CD4-positive, CD25-positive, alpha-beta regulatory T cell (primary cell): ENCODE measurements around the gene EVC2. TPM values are rescaled to one million over a fixed set of nuclear protein-coding genes. Genes with fewer than 3 reads are reported as not detected.

Experiments
- ATAC-seq, 2 donors: fragments of 150-1000 bp; cut with Tn5 transposase; one replicate each; pipeline ENCODE4 v1.10.0; 2021; ENCODE audit warnings: low read depth in 2 of 2, moderate number of reproducible peaks in 2 of 2, moderate library complexity in 1 of 2
- DNase-seq, 3 donors: peaks; one replicate each; pipeline versions ENCODE4 v3.0.0 to v3.0.0-alpha.2; 2012 to 2022; ENCODE audit warnings: mixed read lengths in 1 of 3
- H3K27ac ChIP-seq: one replicate; pipeline ENCODE4 v1.7.0; 2013; ENCODE audit warnings: mild to moderate bottlenecking, low read length; ENCODE audit not compliant: insufficient read depth, poor library complexity, severe bottlenecking
- H3K27me3 ChIP-seq: one replicate; pipeline ENCODE4 v1.7.0; 2013; ENCODE audit warnings: low read length; ENCODE audit not compliant: control insufficient read depth, insufficient read depth
- H3K36me3 ChIP-seq: one replicate; pipeline ENCODE4 v1.7.0; 2013; ENCODE audit warnings: mild to moderate bottlenecking, low read length, moderate library complexity; ENCODE audit not compliant: control insufficient read depth, insufficient read depth
- H3K4me1 ChIP-seq: 2 replicates; pipeline ENCODE4 v1.7.0; 2013; ENCODE audit warnings: mild to moderate bottlenecking, low read length; ENCODE audit not compliant: insufficient read depth, control insufficient read depth, poor library complexity, severe bottlenecking
- H3K4me3 ChIP-seq: one replicate; pipeline ENCODE4 v1.7.0; 2013; ENCODE audit warnings: low read depth, mild to moderate bottlenecking, low read length, moderate library complexity
- H3K9me3 ChIP-seq, 2 experiments: 1 replicate in 1 of 2; 2 replicates in 1 of 2; pipeline ENCODE4 v1.7.0; 2013; ENCODE audit warnings: low read length in 2 of 2, mild to moderate bottlenecking in 1 of 2, moderate library complexity in 1 of 2; ENCODE audit not compliant: control insufficient read depth in 2 of 2
- H3K27ac Mint-ChIP-seq, 3 donors: one replicate each; pipeline ENCODE4 v1.8.0; 2020 to 2022; ENCODE audit warnings: mild to moderate bottlenecking in 3 of 3, mixed read lengths in 3 of 3, moderate library complexity in 2 of 3
- H3K27me3 Mint-ChIP-seq: one replicate; pipeline ENCODE4 v1.8.0; 2022; ENCODE audit warnings: mild to moderate bottlenecking, mixed read lengths
- H3K36me3 Mint-ChIP-seq: one replicate; pipeline ENCODE4 v1.8.0; 2020; ENCODE audit warnings: mixed read lengths
- H3K4me1 Mint-ChIP-seq, 4 donors: one replicate each; pipeline ENCODE4 v1.8.0; 2020 to 2022; ENCODE audit warnings: mixed read lengths in 4 of 4, mild to moderate bottlenecking in 1 of 4
- H3K4me3 Mint-ChIP-seq, 4 donors: one replicate each; pipeline ENCODE4 v1.8.0; 2020 to 2022; ENCODE audit warnings: mild to moderate bottlenecking in 4 of 4, mixed read lengths in 4 of 4, moderate library complexity in 3 of 4
- H3K9me3 Mint-ChIP-seq, 7 donors: one replicate each; pipeline ENCODE4 v1.8.0; 2020 to 2022; ENCODE audit warnings: mixed read lengths in 7 of 7, mild to moderate bottlenecking in 3 of 7, moderate library complexity in 2 of 7
- polyA plus RNA-seq, 4 donors: library from polyadenylated mRNA; unstranded; fragments of 300-500 nt; fragmentation: Illumina TruSeq; gene quantifications; one replicate each; pipeline ENCODE4 v1.2.3, GENCODE V29; 2021
- total RNA-seq: library from RNA; stranded (reverse); gene quantifications from one replicate; pipeline ENCODE4 v1.2.3, GENCODE V29; 2022

The EVC2 gene
- total and polyA plus RNA-seq, 5 donors from 2014 or later = 0.03 to 3.2 (median 0.85) TPM

- no peak for DNase-seq
- Histone ChIP-seq H3K36me3 (no peaks in the 10 kb centered on the region), H3K4me1 (no peaks in the 10 kb centered on the region), H3K4me3 (no peak overlapping the region), H3K27me3 (no peaks in the 10 kb centered on the region), H3K9me3 (no peaks in the 10 kb centered on the region), H3K27ac (no peak overlapping the region)
- no peaks in the 10 kb centered on the region for H3K36me3 Mint-ChIP-seq
- ATAC-seq = no peak
- no peaks in the 10 kb centered on the region for H3K9me3 Mint-ChIP-seq
- H3K27ac Mint-ChIP-seq = no peak overlapping the region
- no peaks in the 10 kb centered on the region for H3K27me3 Mint-ChIP-seq
- no peak overlapping the region for H3K4me3 Mint-ChIP-seq
- H3K4me1 Mint-ChIP-seq = peaks cover 0 to 4% (median 0%) of the 10 kb centered on the region in 4 donors
Observed at GRCh38 chr4:5685296-5685695, 23.1 kb downstream of the EVC2 start.

GRCh38 chr4:5683566-5683965, 24.8 kb downstream of the EVC2 start:
- Histone ChIP-seq H3K27ac (no peak overlapping the region), H3K4me1 (no peaks in the 10 kb centered on the region), H3K36me3 (no peaks in the 10 kb centered on the region), H3K27me3 (no peaks in the 10 kb centered on the region), H3K4me3 (no peak overlapping the region), H3K9me3 (no peaks in the 10 kb centered on the region)
- DNase-seq (no peak), ATAC-seq (no peak)
- Mint-ChIP-seq H3K4me1 (peaks cover 0 to 4% (median 0%) of the 10 kb centered on the region in 4 donors), H3K27me3 (no peaks in the 10 kb centered on the region), H3K4me3 (no peak overlapping the region), H3K27ac (no peak overlapping the region), H3K36me3 (no peaks in the 10 kb centered on the region), H3K9me3 (no peaks in the 10 kb centered on the region)

DNA sequence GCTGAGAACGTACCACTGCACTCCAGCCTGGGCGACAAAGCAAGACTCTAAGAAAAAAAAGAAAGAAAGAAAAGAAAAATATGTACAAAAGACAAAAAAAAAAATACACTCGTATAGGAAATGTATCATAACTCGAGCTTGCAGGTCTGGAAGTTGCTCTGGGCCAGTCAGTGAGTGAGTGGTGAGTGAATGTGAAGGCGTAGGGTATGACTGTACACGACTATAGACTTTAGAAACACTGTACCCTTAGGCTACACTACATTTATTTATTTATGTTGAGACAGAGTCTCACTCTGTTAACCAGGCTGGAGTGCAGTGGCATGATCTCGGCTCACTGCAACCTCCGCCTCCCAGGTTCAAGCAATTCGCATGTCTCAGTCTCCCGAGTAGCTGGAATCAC, 29.4 kb downstream of the EVC2 start:
- no peaks in the 10 kb centered on the region for H3K9me3 ChIP-seq
- no peak for ATAC-seq
- H3K9me3 Mint-ChIP-seq = peaks cover 0 to 3% (median 0%) of the 10 kb centered on the region in 7 donors
- DNase-seq = no peak
- H3K36me3 Mint-ChIP-seq = no peaks in the 10 kb centered on the region
- H3K4me3 ChIP-seq = no peak overlapping the region
- H3K27ac Mint-ChIP-seq = no peak overlapping the region
- H3K27me3 ChIP-seq = no peaks in the 10 kb centered on the region
- peaks cover 0 to 2% (median 0%) of the 10 kb centered on the region in 4 donors for H3K4me1 Mint-ChIP-seq
- no peaks in the 10 kb centered on the region for H3K4me1 ChIP-seq
- H3K27me3 Mint-ChIP-seq = no peaks in the 10 kb centered on the region
- no peak overlapping the region for H3K4me3 Mint-ChIP-seq
- H3K36me3 ChIP-seq = no peaks in the 10 kb centered on the region
- H3K27ac ChIP-seq = no peak overlapping the region

DNA sequence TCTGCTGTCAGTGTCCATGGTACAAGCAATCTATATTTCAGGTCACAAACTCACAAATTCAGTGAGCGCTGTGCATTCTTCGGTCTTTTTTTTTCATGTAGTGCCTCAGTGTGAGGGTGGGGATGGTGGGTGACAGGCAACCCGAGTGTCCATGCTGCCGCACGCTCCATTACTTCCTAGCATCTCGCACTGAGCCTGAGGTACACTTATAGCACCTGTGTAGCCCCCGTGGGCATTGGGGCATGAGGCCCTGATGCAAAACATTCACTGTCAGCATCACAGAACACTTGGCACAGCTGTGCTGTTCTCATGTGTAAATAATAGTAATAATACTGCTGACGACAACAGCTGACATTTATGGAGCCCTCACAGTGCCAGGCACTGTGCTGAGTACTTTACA, 31.6 kb downstream of the EVC2 start:
- Mint-ChIP-seq H3K36me3 (no peaks in the 10 kb centered on the region), H3K4me1 (no peaks in the 10 kb centered on the region), H3K27me3 (no peaks in the 10 kb centered on the region), H3K27ac (no peak overlapping the region), H3K4me3 (no peak overlapping the region), H3K9me3 (peaks cover 0 to 6% (median 0%) of the 10 kb centered on the region in 7 donors)
- Histone ChIP-seq H3K27me3 (no peaks in the 10 kb centered on the region), H3K27ac (no peak overlapping the region), H3K9me3 (no peaks in the 10 kb centered on the region), H3K36me3 (no peaks in the 10 kb centered on the region), H3K4me3 (no peak overlapping the region), H3K4me1 (no peaks in the 10 kb centered on the region)
- DNase-seq = no peak
- ATAC-seq = no peak

GRCh38 chr4:5666741-5667140, 41.6 kb downstream of the EVC2 start:
- peaks cover 0 to 10% (median 5%) of the 10 kb centered on the region in 7 donors for H3K9me3 Mint-ChIP-seq
- H3K4me3 ChIP-seq = no peak overlapping the region
- DNase-seq (no peak), ATAC-seq (no peak)
- no peaks in the 10 kb centered on the region for H3K36me3 Mint-ChIP-seq
- no peak overlapping the region for H3K27ac Mint-ChIP-seq
- no peak overlapping the region for H3K27ac ChIP-seq
- peaks cover 0 to 4% of the 10 kb centered on the region in 2 experiments for H3K9me3 ChIP-seq
- H3K27me3 ChIP-seq = no peaks in the 10 kb centered on the region
- no peaks in the 10 kb centered on the region for H3K27me3 Mint-ChIP-seq
- no peaks in the 10 kb centered on the region for H3K4me1 Mint-ChIP-seq
- no peak overlapping the region for H3K4me3 Mint-ChIP-seq
- no peaks in the 10 kb centered on the region for H3K4me1 ChIP-seq
- H3K36me3 ChIP-seq = no peaks in the 10 kb centered on the region

GRCh38 chr4:5664778-5665177, 43.6 kb downstream of the EVC2 start:
- H3K4me1 ChIP-seq = no peaks in the 10 kb centered on the region
- Mint-ChIP-seq H3K27me3 (no peaks in the 10 kb centered on the region), H3K4me1 (no peaks in the 10 kb centered on the region), H3K36me3 (no peaks in the 10 kb centered on the region), H3K27ac (no peak overlapping the region), H3K9me3 (peaks cover 0 to 12% (median 5%) of the 10 kb centered on the region in 7 donors), H3K4me3 (no peak overlapping the region)
- no peak overlapping the region for H3K27ac ChIP-seq
- H3K4me3 ChIP-seq = no peak overlapping the region
- no peaks in the 10 kb centered on the region for H3K27me3 ChIP-seq
- no peaks in the 10 kb centered on the region for H3K36me3 ChIP-seq
- DNase-seq (no peak), ATAC-seq (no peak)
- peaks cover 2 to 4% of the 10 kb centered on the region in 2 experiments for H3K9me3 ChIP-seq

- H3K27ac ChIP-seq = no peak overlapping the region
- H3K9me3 ChIP-seq = peaks cover 2 to 4% of the 10 kb centered on the region in 2 experiments
- peaks cover 0 to 12% (median 5%) of the 10 kb centered on the region in 7 donors for H3K9me3 Mint-ChIP-seq
- H3K36me3 ChIP-seq = no peaks in the 10 kb centered on the region
- no peaks in the 10 kb centered on the region for H3K36me3 Mint-ChIP-seq
- H3K27me3 Mint-ChIP-seq = no peaks in the 10 kb centered on the region
- H3K4me3 Mint-ChIP-seq = no peak overlapping the region
- no peaks in the 10 kb centered on the region for H3K27me3 ChIP-seq
- H3K27ac Mint-ChIP-seq = no peak overlapping the region
- H3K4me1 Mint-ChIP-seq = no peaks in the 10 kb centered on the region
- no peaks in the 10 kb centered on the region for H3K4me1 ChIP-seq
- ATAC-seq (no peak), DNase-seq (no peak)
- no peak overlapping the region for H3K4me3 ChIP-seq
Observed at GRCh38 chr4:5662555-5662954, 45.8 kb downstream of the EVC2 start.

GRCh38 chr4:5661237-5661636, 47.1 kb downstream of the EVC2 start:
- H3K36me3 Mint-ChIP-seq = no peaks in the 10 kb centered on the region
- DNase-seq = no peak
- no peak for ATAC-seq
- Histone ChIP-seq H3K27me3 (no peaks in the 10 kb centered on the region), H3K27ac (no peak overlapping the region), H3K9me3 (peaks cover under 1 to 2% of the 10 kb centered on the region in 2 experiments), H3K4me1 (no peaks in the 10 kb centered on the region), H3K36me3 (no peaks in the 10 kb centered on the region), H3K4me3 (no peak overlapping the region)
- H3K4me1 Mint-ChIP-seq = no peaks in the 10 kb centered on the region
- no peak overlapping the region for H3K4me3 Mint-ChIP-seq
- no peaks in the 10 kb centered on the region for H3K27me3 Mint-ChIP-seq
- H3K27ac Mint-ChIP-seq = no peak overlapping the region
- H3K9me3 Mint-ChIP-seq = peaks cover 0 to 10% (median 2%) of the 10 kb centered on the region in 7 donors
